Lower leg skin (tissue), 4 donors: ENCODE measurements around the gene CXCL10. TPM values are rescaled to one million over a fixed set of nuclear protein-coding genes. Genes with fewer than 3 reads are reported as not detected.

ENCODE experiments used
- DNase-seq, 2 donors: peaks; one replicate each; pipeline ENCODE4 v3.0.0-alpha.2; 2019; ENCODE audit warnings: low spot score in 2 of 2
- H3K4me3 ChIP-seq: fragments of 200-600 bp; sonication (generic); 2 replicates; pipeline ENCODE4 v1.5.1; 2017; ENCODE audit warnings: mild to moderate bottlenecking, low read depth; ENCODE audit not compliant: poor library complexity, severe bottlenecking
- CTCF ChIP-seq, 3 donors: fragments of 450-650 bp; IDR thresholded peaks; one replicate each; pipeline ENCODE4 v1.5.1; 2016; ENCODE audit warnings: antibody characterized with exemption in 3 of 3, mild to moderate bottlenecking in 3 of 3, moderate library complexity in 2 of 3
- POLR2A ChIP-seq, 2 donors: fragments of 450-650 bp; IDR thresholded peaks; one replicate each; pipeline ENCODE4 v1.6.1; 2016 to 2017; ENCODE audit warnings: antibody characterized with exemption in 2 of 2, mild to moderate bottlenecking in 1 of 2, moderate library complexity in 1 of 2
- WGBS, 2 donors: methylation state at CpG; one replicate each; pipeline ENCODE4 v1.1.5; 2018; 5-methylcytosine and 5-hydroxymethylcytosine counted together
- intact Hi-C: fragments of 100-400 bp; cut with DNase I; formaldehyde crosslinking; loops from one replicate; pipeline ENCODE4 v1.15.0; 2023; ENCODE audit warnings: low total_unique reads
- total RNA-seq, 4 donors: library from RNA; depleted of rRNA; stranded (reverse); fragments of >200 nt; gene quantifications; one replicate each; pipeline ENCODE4 v1.1.0, GENCODE V29; 2016

The CXCL10 gene
- total RNA-seq, 4 donors from 2014 or later = 0.30 to 0.64 TPM; not detected in 2

DNA sequence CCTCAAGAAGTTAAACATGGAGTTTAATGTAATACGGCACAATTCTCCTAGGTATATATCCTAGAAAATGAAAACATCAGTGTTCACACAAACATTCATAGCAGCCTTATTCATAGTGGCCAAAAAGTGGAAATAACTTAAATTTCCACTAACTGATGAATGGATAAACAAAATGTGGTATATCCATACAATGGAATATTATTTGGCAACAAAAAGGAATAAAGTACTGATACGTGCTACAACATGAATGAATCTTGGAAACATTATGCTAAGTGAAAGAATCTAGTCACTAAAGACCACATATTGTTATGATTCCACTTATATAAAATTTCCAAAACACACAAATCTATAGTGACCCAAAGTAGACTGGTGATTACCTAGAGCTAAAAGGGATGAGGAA is 47.1 kb downstream of the CXCL10 start:
- TF ChIP-seq CTCF (IDR thresholded peaks at IDR 0.05) (no peak), POLR2A (IDR thresholded peaks at IDR 0.05) (no peak)
- 96 to 99% methylated on average over 2 of the region's 2 CpGs for WGBS, 2 donors
- intact Hi-C loops = no loop called here
- no peak overlapping the region for H3K4me3 ChIP-seq
- no peak for DNase-seq

DNA sequence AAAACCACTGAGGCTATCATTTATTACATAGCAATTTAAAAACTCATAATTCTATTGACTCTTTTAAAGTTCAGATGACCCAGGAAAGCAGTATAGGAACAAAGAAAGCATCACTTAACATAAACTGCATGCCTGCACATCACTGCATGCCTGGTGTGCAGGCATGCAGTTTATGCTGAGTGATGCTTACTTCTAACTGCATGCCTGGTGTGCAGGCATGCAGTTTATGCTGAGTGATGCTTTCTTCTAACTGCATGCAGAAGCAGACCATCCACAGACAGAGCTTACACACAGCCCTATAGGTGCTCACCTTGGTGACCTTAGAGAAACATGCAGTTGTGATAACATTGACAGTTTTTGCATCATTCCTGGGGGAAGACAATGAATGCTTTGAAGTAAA is 49.5 kb downstream of the CXCL10 start:
- no peak for DNase-seq
- TF ChIP-seq POLR2A (IDR thresholded peaks at IDR 0.05) = no peak
- TF ChIP-seq CTCF (IDR thresholded peaks at IDR 0.05) = no peak
- intact Hi-C loops = no loop called here
- no peak overlapping the region for H3K4me3 ChIP-seq

Other genes starting within 250 kb of the CXCL10 start
- gene PPEF2, start 121.0 kb downstream of the CXCL10 start, total RNA-seq = under 1 TPM in 1 of 4 donors, not detected in 3; 0.04 TPM
- 100 to 1,000 TPM in 2 of 4 donors, 10 to 100 TPM in 2; 63.5 to 153 (median 100) TPM for gene NAAA, start 82.5 kb downstream of the CXCL10 start, total RNA-seq
- gene SDAD1, start 32.6 kb downstream of the CXCL10 start, total RNA-seq = 10 to 100 TPM; 27.6 to 36.6 (median 31.7) TPM
- gene CXCL9, start 16.0 kb downstream of the CXCL10 start, total RNA-seq = 1 to 10 TPM in 1 of 4 donors, under 1 TPM in 2, not detected in 1; 0.10 to 1.3 (median 0.63) TPM
- gene CXCL11, start 12.6 kb upstream of the CXCL10 start, total RNA-seq = not detected
- 1 to 10 TPM in 1 of 4 donors, under 1 TPM in 2, not detected in 1; 0.34 to 1.3 (median 0.81) TPM for gene ART3, start 51.2 kb upstream of the CXCL10 start, total RNA-seq
- gene NUP54, start 124.9 kb upstream of the CXCL10 start, total RNA-seq = 10 to 100 TPM; 27.4 to 36.5 (median 31.0) TPM
- 100 to 1,000 TPM in 1 of 4 donors, 10 to 100 TPM in 3; 74.9 to 111 (median 82.8) TPM for gene SCARB2, start 190.3 kb upstream of the CXCL10 start, total RNA-seq
- gene FAM47E, start 228.2 kb upstream of the CXCL10 start, total RNA-seq = 1 to 10 TPM in 2 of 4 donors, under 1 TPM in 1, not detected in 1; 0.62 to 4.7 (median 1.3) TPM